Endodermal cell (in vitro differentiated cells): ENCODE data around the gene CYSTM1. TPM values are rescaled to one million over a fixed set of nuclear protein-coding genes. Genes with fewer than 3 reads are reported as not detected.
"Not testable (repeated sequence)": the region's sequence is repeated elsewhere in the genome, so short reads cannot be mapped to it uniquely, and the experiment has no call there.

ENCODE experiments used
- DNase-seq: peaks from one replicate; pipeline ENCODE4 v3.0.0-alpha.2; 2017
- H3K27ac ChIP-seq: 2 replicates; pipeline ENCODE4 v1.5.1; 2013; ENCODE audit warnings: mild to moderate bottlenecking, low read depth, low read length, moderate library complexity
- H3K27me3 ChIP-seq: 2 replicates; pipeline ENCODE4 v1.6.1; 2013; ENCODE audit warnings: mild to moderate bottlenecking, low read length, moderate library complexity; ENCODE audit not compliant: insufficient read depth, control insufficient read depth, poor library complexity, severe bottlenecking
- H3K36me3 ChIP-seq: 2 replicates; pipeline ENCODE4 v1.7.0; 2013; ENCODE audit warnings: mild to moderate bottlenecking, low read length, moderate library complexity; ENCODE audit not compliant: control insufficient read depth, insufficient read depth
- H3K4me1 ChIP-seq: one replicate; pipeline ENCODE4 v1.7.0; 2013; ENCODE audit warnings: low read length; ENCODE audit not compliant: control insufficient read depth, insufficient read depth
- H3K4me3 ChIP-seq: 2 replicates; pipeline ENCODE4 v1.5.1; 2013; ENCODE audit warnings: mild to moderate bottlenecking, low read length, moderate library complexity
- H3K9ac ChIP-seq: 2 replicates; pipeline ENCODE4 v1.6.1; 2013; ENCODE audit warnings: mild to moderate bottlenecking, low read length, moderate library complexity; ENCODE audit not compliant: poor library complexity, severe bottlenecking; ENCODE audit errors: extremely low read depth
- H3K9me3 ChIP-seq: 2 replicates; pipeline ENCODE4 v1.6.1; 2013; ENCODE audit warnings: mild to moderate bottlenecking, low read length, moderate library complexity; ENCODE audit not compliant: control insufficient read depth
- H3K27ac Mint-ChIP-seq: 2 replicates; pipeline ENCODE4 v1.8.0; 2020; ENCODE audit warnings: mixed read lengths
- H3K27me3 Mint-ChIP-seq: 2 replicates; pipeline ENCODE4 v1.8.0; 2021; ENCODE audit warnings: mild to moderate bottlenecking, mixed read lengths; ENCODE audit not compliant: insufficient read depth
- H3K36me3 Mint-ChIP-seq: 2 replicates; pipeline ENCODE4 v1.8.0; 2020; ENCODE audit warnings: low read depth, mixed read lengths
- H3K4me1 Mint-ChIP-seq: 2 replicates; pipeline ENCODE4 v1.8.0; 2020; ENCODE audit warnings: mixed read lengths
- H3K4me3 Mint-ChIP-seq: 2 replicates; pipeline ENCODE4 v1.8.0; 2020; ENCODE audit warnings: mild to moderate bottlenecking, moderate library complexity, mixed read lengths
- H3K9me3 Mint-ChIP-seq: 2 replicates; pipeline ENCODE4 v1.8.0; 2020; ENCODE audit warnings: mild to moderate bottlenecking, mixed read lengths
- CTCF ChIP-seq: fragments of 200-600 bp; sonication (generic); conservative IDR thresholded peaks from 2 replicates; pipeline ENCODE4 v1.5.0; 2021; ENCODE audit warnings: antibody characterized with exemption, mild to moderate bottlenecking
- WGBS, 2 experiments: methylation state at CpG; one replicate each; pipeline versions ENCODE4 v1.1.5 to v1.1.7; 2013; ENCODE audit warnings: missing lambda C conversion rate in 2 of 2, mixed read lengths in 1 of 2; ENCODE audit not compliant: insufficient coverage in 1 of 2, insufficient read length in 1 of 2; 5-methylcytosine and 5-hydroxymethylcytosine counted together
- total RNA-seq, 2 donors: library from RNA; stranded (reverse); fragmentation: NEBNext Ultra II Directional in 1 of 2; extraction: Animal tissue kit (Norgen Biotek cat#: 25700) in 1 of 2; gene quantifications; 2 replicates in 1 of 2; 3 replicates in 1 of 2; pipeline ENCODE4 v1.2.1, GENCODE V29; 2021

CYSTM1 gene
- total RNA-seq, 2 donors from 2014 or later = 30.7 to 38.1 TPM

GRCh38 chr5:140153255-140153654 lies 21.7 kb upstream of the CYSTM1 start:
- no peak overlapping the region for H3K4me3 ChIP-seq
- H3K36me3 ChIP-seq = no peaks in the 10 kb centered on the region
- no peak for DNase-seq
- Mint-ChIP-seq H3K36me3 (no peaks in the 10 kb centered on the region), H3K9me3 (no peaks in the 10 kb centered on the region), H3K27me3 (peaks cover 15% of the 10 kb centered on the region), H3K27ac (no peak overlapping the region), H3K4me3 (no peak overlapping the region), H3K4me1 (peaks cover 16% of the 10 kb centered on the region)
- H3K9ac ChIP-seq = no peak overlapping the region
- no peaks in the 10 kb centered on the region for H3K4me1 ChIP-seq
- 74 to 76% methylated on average over 6 to 7 of the region's 7 CpGs for WGBS, 2 experiments
- H3K9me3 ChIP-seq = no peaks in the 10 kb centered on the region
- no peak for TF ChIP-seq CTCF
- H3K27ac ChIP-seq = no peak overlapping the region
- H3K27me3 ChIP-seq = peaks cover 4% of the 10 kb centered on the region

GRCh38 chr5:140153905-140154304 lies 21.1 kb upstream of the CYSTM1 start:
- no peak overlapping the region for H3K27ac ChIP-seq
- DNase-seq = no peak
- WGBS, 2 experiments = 10 to 58% methylated on average over 2 to 8 of the region's 8 CpGs
- no peak overlapping the region for H3K4me3 Mint-ChIP-seq
- no peak overlapping the region for H3K9ac ChIP-seq
- no peak overlapping the region for H3K27ac Mint-ChIP-seq
- H3K4me3 ChIP-seq = no peak overlapping the region
- no peaks in the 10 kb centered on the region for H3K36me3 Mint-ChIP-seq
- no peaks in the 10 kb centered on the region for H3K36me3 ChIP-seq
- peaks cover 14% of the 10 kb centered on the region for H3K27me3 Mint-ChIP-seq
- no peaks in the 10 kb centered on the region for H3K9me3 ChIP-seq
- no peaks in the 10 kb centered on the region for H3K27me3 ChIP-seq
- H3K4me1 Mint-ChIP-seq = peaks cover 16% of the 10 kb centered on the region
- no peaks in the 10 kb centered on the region for H3K9me3 Mint-ChIP-seq
- TF ChIP-seq CTCF = no peak
- no peaks in the 10 kb centered on the region for H3K4me1 ChIP-seq

- H3K9me3 ChIP-seq, H3K9me3 Mint-ChIP-seq, H3K36me3 ChIP-seq, DNase-seq, H3K27ac Mint-ChIP-seq, H3K4me3 ChIP-seq, H3K27me3 ChIP-seq, H3K27ac ChIP-seq, H3K4me3 Mint-ChIP-seq, H3K9ac ChIP-seq, H3K36me3 Mint-ChIP-seq, H3K4me1 ChIP-seq: not testable (repeated sequence)
- Mint-ChIP-seq H3K27me3 (peaks cover 14% of the 10 kb centered on the region), H3K4me1 (peaks cover 16% of the 10 kb centered on the region)
- WGBS, 2 experiments = 93 to 94% methylated on average over 18 to 21 of the region's 21 CpGs
Measured at GRCh38 chr5:140154710-140155381, 20.1 kb upstream of the CYSTM1 start.
